GM23338 (cell line): ENCODE measurements around the gene PNPLA3. TPM values are rescaled to one million over a fixed set of nuclear protein-coding genes. Genes with fewer than 3 reads are reported as not detected.

ENCODE experiments used
- ATAC-seq: fragments of 200-7000 bp; cut with Tn5 transposase; 3 replicates; pipeline ENCODE4 v1.9.1; 2020
- DNase-seq: peaks from one replicate; pipeline ENCODE4 v3.0.0-alpha.2; 2015; ENCODE audit warnings: low spot score
- H2AFZ ChIP-seq: fragments of 200-600 bp; sonication (generic); 2 replicates; pipeline ENCODE4 v1.8.0; 2016; ENCODE audit warnings: antibody characterized with exemption, mild to moderate bottlenecking, moderate library complexity
- H3F3A ChIP-seq: fragments of 200-600 bp; sonication (generic); replicated peaks from 2 replicates; pipeline ENCODE4 v1.8.0; 2017; ENCODE audit warnings: antibody characterized with exemption, mixed run types, low read depth
- H3K27ac ChIP-seq: fragments of 200-600 bp; sonication (generic); 2 replicates; pipeline ENCODE4 v1.6.1; 2016; ENCODE audit warnings: low read depth
- H3K27me3 ChIP-seq: fragments of 200-600 bp; sonication (generic); 2 replicates; pipeline ENCODE4 v1.8.0; 2016; ENCODE audit warnings: mild to moderate bottlenecking, mixed run types, moderate library complexity; ENCODE audit not compliant: insufficient read depth
- H3K36me3 ChIP-seq: fragments of 200-600 bp; sonication (generic); 2 replicates; pipeline ENCODE4 v1.8.0; 2016; ENCODE audit warnings: mild to moderate bottlenecking; ENCODE audit not compliant: insufficient read depth
- H3K4me1 ChIP-seq: fragments of 200-600 bp; sonication (generic); 2 replicates; pipeline ENCODE4 v1.8.0; 2016; ENCODE audit warnings: mild to moderate bottlenecking, moderate library complexity; ENCODE audit not compliant: insufficient read depth
- H3K4me2 ChIP-seq: fragments of 200-600 bp; sonication (generic); 2 replicates; pipeline ENCODE4 v1.7.1; 2017; ENCODE audit warnings: mixed run types
- H3K4me3 ChIP-seq: fragments of 200-600 bp; sonication (generic); 2 replicates; pipeline ENCODE4 v1.6.1; 2016; ENCODE audit warnings: mixed run types
- H3K79me2 ChIP-seq: fragments of 200-600 bp; sonication (generic); replicated peaks from 2 replicates; pipeline ENCODE4 v1.8.0; 2017; ENCODE audit warnings: mild to moderate bottlenecking; ENCODE audit not compliant: insufficient read depth
- H3K9me2 ChIP-seq: fragments of 200-600 bp; sonication (generic); 2 replicates; pipeline ENCODE4 v1.8.0; 2017; ENCODE audit not compliant: insufficient read depth
- H4K20me1 ChIP-seq: fragments of 200-600 bp; sonication (generic); replicated peaks from 2 replicates; pipeline ENCODE4 v1.8.0; 2017; ENCODE audit warnings: mild to moderate bottlenecking; ENCODE audit not compliant: insufficient read depth
- H3K27ac Mint-ChIP-seq: 2 replicates; pipeline ENCODE4 v1.8.0; 2020; ENCODE audit warnings: inconsistent platforms, mild to moderate bottlenecking, moderate library complexity, mixed read lengths
- H3K27me3 Mint-ChIP-seq: 3 replicates; pipeline ENCODE4 v1.8.0; 2022; ENCODE audit warnings: low read depth, mild to moderate bottlenecking, moderate library complexity, mixed read lengths, inconsistent platforms; ENCODE audit not compliant: insufficient read depth, poor library complexity
- H3K36me3 Mint-ChIP-seq: 3 replicates; pipeline ENCODE4 v1.8.0; 2021; ENCODE audit warnings: low read depth, mild to moderate bottlenecking, inconsistent platforms, moderate library complexity, mixed read lengths
- H3K4me1 Mint-ChIP-seq: 3 replicates; pipeline ENCODE4 v1.8.0; 2020; ENCODE audit warnings: mild to moderate bottlenecking, inconsistent platforms, mixed read lengths
- H3K4me3 Mint-ChIP-seq: 3 replicates; pipeline ENCODE4 v1.8.0; 2021; ENCODE audit warnings: moderate library complexity, mild to moderate bottlenecking, inconsistent platforms, mixed read lengths
- H3K9me3 Mint-ChIP-seq: 3 replicates; pipeline ENCODE4 v1.8.0; 2020; ENCODE audit warnings: moderate library complexity, mild to moderate bottlenecking, inconsistent platforms, mixed read lengths
- CREB1 ChIP-seq: fragments of 250-450 bp; sonication (Bioruptor Pico); IDR thresholded peaks from 2 replicates; pipeline ENCODE4 v1.5.0; 2020; ENCODE audit warnings: low read depth, mild to moderate bottlenecking, moderate library complexity
- EZH2phosphoT487 ChIP-seq: fragments of 200-600 bp; sonication (generic); IDR thresholded peaks from one replicate; pipeline ENCODE4 v1.8.1; 2018; ENCODE audit warnings: antibody characterized with exemption; ENCODE audit not compliant: unreplicated experiment
- POLR2AphosphoS5 ChIP-seq: IDR thresholded peaks from 2 replicates; pipeline ENCODE4 v1.6.1; 2016; ENCODE audit warnings: antibody characterized with exemption, low read depth
- STAT1 ChIP-seq: IDR thresholded peaks from one replicate; pipeline ENCODE4 v1.6.1; 2016; ENCODE audit warnings: antibody characterized with exemption; ENCODE audit not compliant: unreplicated experiment
- polyA plus RNA-seq: library from polyadenylated mRNA; unstranded; fragments of >200 nt; fragmentation: Nextera tagmentation; extraction: Ambion mirVana; gene quantifications from 2 replicates; pipeline ENCODE4 v1.2.1, GENCODE V29; 2016
- total RNA-seq: library from RNA; depleted of rRNA; stranded (reverse); fragments of >200 nt; shearing (Covaris generic); gene quantifications from 2 replicates; pipeline ENCODE4 v1.2.3, GENCODE V29; 2014
- TF ChIP-seq, protein P1 (sequence below): IDR thresholded peaks from one replicate; pipeline ENCODE4 v1.6.1; 2018; ENCODE audit warnings: antibody characterized with exemption; ENCODE audit not compliant: unreplicated experiment
- TF ChIP-seq, protein P2 (sequence below): IDR thresholded peaks from 2 replicates; pipeline ENCODE4 v1.6.1; 2016; ENCODE audit warnings: antibody characterized with exemption

The PNPLA3 gene
- total and polyA plus RNA-seq, 2 experiments from 2014 or later, result 17.7 to 23.4 TPM

DNA sequence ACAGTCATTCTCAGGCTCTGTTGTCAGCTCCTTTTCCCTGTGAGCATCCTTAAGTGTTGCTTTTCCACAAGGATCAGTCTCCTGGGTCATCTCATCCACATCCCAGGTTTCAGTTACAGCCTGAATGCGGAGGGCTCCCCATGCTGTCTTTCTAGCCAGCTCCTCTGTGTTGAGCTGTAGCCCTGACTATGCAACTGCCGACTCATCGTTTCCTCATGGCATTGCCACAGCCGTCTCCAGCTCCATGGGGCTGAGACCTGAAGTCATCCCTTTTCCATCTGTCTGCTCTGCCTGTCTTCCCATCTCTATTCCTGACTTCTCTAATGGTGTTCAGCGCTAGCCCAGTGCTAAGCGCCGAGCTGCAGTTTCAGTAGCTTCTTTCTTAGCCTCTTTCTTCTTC lies 43.5 kb downstream of the PNPLA3 start (continued):
- TF ChIP-seq, protein P1, sequence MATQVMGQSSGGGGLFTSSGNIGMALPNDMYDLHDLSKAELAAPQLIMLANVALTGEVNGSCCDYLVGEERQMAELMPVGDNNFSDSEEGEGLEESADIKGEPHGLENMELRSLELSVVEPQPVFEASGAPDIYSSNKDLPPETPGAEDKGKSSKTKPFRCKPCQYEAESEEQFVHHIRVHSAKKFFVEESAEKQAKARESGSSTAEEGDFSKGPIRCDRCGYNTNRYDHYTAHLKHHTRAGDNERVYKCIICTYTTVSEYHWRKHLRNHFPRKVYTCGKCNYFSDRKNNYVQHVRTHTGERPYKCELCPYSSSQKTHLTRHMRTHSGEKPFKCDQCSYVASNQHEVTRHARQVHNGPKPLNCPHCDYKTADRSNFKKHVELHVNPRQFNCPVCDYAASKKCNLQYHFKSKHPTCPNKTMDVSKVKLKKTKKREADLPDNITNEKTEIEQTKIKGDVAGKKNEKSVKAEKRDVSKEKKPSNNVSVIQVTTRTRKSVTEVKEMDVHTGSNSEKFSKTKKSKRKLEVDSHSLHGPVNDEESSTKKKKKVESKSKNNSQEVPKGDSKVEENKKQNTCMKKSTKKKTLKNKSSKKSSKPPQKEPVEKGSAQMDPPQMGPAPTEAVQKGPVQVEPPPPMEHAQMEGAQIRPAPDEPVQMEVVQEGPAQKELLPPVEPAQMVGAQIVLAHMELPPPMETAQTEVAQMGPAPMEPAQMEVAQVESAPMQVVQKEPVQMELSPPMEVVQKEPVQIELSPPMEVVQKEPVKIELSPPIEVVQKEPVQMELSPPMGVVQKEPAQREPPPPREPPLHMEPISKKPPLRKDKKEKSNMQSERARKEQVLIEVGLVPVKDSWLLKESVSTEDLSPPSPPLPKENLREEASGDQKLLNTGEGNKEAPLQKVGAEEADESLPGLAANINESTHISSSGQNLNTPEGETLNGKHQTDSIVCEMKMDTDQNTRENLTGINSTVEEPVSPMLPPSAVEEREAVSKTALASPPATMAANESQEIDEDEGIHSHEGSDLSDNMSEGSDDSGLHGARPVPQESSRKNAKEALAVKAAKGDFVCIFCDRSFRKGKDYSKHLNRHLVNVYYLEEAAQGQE, result no peak
- TF ChIP-seq POLR2AphosphoS5, result no peak
- TF ChIP-seq STAT1, result no peak
- TF ChIP-seq, protein P2, sequence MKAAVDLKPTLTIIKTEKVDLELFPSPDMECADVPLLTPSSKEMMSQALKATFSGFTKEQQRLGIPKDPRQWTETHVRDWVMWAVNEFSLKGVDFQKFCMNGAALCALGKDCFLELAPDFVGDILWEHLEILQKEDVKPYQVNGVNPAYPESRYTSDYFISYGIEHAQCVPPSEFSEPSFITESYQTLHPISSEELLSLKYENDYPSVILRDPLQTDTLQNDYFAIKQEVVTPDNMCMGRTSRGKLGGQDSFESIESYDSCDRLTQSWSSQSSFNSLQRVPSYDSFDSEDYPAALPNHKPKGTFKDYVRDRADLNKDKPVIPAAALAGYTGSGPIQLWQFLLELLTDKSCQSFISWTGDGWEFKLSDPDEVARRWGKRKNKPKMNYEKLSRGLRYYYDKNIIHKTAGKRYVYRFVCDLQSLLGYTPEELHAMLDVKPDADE, result no peak
- TF ChIP-seq EZH2phosphoT487, result no peak
- no peak for TF ChIP-seq CREB1 (CRISPR knock-in tag)

DNA sequence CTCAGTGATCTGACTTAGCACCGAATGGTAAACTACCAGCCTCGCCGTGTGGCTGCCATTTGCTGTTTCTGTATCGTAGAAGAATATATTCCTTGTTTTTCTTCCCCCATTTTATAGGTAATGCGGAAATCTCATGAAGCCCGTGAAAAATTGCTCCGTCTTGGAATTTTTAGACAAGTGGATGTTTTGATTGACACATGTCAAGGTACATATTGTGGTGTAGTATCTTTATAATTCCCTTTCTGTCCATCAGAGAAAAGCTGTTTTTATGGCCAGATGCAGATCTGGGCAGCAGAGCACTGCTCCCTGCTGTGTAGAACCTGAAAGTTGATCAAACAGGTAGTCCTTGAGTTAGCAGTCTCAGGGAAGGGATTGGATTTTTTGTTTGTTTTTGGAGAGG lies 45.0 kb downstream of the PNPLA3 start:
- H4K20me1 ChIP-seq, result no peaks in the 10 kb centered on the region; the same call in 1 of the 2 replicates
- no peaks in the 10 kb centered on the region for H3K27me3 ChIP-seq
- no peaks in the 10 kb centered on the region for H3F3A ChIP-seq
- no peaks in the 10 kb centered on the region for H3K79me2 ChIP-seq
- no peak for ATAC-seq
- H3K9me3 Mint-ChIP-seq, result no peaks in the 10 kb centered on the region
- TF ChIP-seq, protein P2, result no peak
- H3K27ac ChIP-seq, result no peak overlapping the region
- H3K27me3 Mint-ChIP-seq, result peaks cover 2% of the 10 kb centered on the region
- H3K36me3 Mint-ChIP-seq, result peaks cover 70% of the 10 kb centered on the region
- H3K4me3 Mint-ChIP-seq, result no peak overlapping the region
- H3K27ac Mint-ChIP-seq, result no peak overlapping the region
- no peak for DNase-seq
- H3K9me2 ChIP-seq, result no peaks in the 10 kb centered on the region
- no peaks in the 10 kb centered on the region for H3K4me1 Mint-ChIP-seq
- no peak overlapping the region for H3K4me2 ChIP-seq
- no peak overlapping the region for H3K4me3 ChIP-seq
- no peak overlapping the region for H2AFZ ChIP-seq
- peaks cover 36% of the 10 kb centered on the region for H3K36me3 ChIP-seq
- H3K4me1 ChIP-seq, result no peaks in the 10 kb centered on the region
